Prostate gland (tissue), 2 donors: ENCODE data around the gene ASB16. TPM values are rescaled to one million over a fixed set of nuclear protein-coding genes. Genes with fewer than 3 reads are reported as not detected.

Experiments
- DNase-seq: peaks from one replicate; pipeline ENCODE4 v3.0.0-alpha.2; 2019; ENCODE audit warnings: low spot score
- H3K27ac ChIP-seq, 2 donors: fragments of 200-600 bp; sonication (generic); 2 replicates each; pipeline ENCODE4 v1.5.1; 2017 to 2019
- H3K27me3 ChIP-seq: fragments of 200-600 bp; sonication (generic); replicated peaks from 2 replicates; pipeline ENCODE4 v1.5.1; 2019; ENCODE audit not compliant: insufficient read depth
- H3K36me3 ChIP-seq, 2 donors: fragments of 200-600 bp; sonication (generic); 1 replicate in 1 of 2; 2 replicates in 1 of 2; pipeline versions ENCODE4 v1.5.1 to v1.8.1; 2017 to 2019
- H3K4me1 ChIP-seq: fragments of 200-600 bp; sonication (generic); replicated peaks from 2 replicates; pipeline ENCODE4 v1.5.1; 2019
- H3K4me3 ChIP-seq, 2 donors: fragments of 200-600 bp; sonication (generic); 2 replicates each; pipeline ENCODE4 v1.5.1; 2017 to 2019
- H3K9me3 ChIP-seq: fragments of 200-600 bp; sonication (generic); 2 replicates; pipeline ENCODE4 v1.5.1; 2017
- CTCF ChIP-seq, 4 experiments: fragments of 200-600 bp in 2 of 4; fragments of 450-650 bp in 2 of 4; sonication (generic) in 2 of 4; IDR thresholded peaks; 1 replicate in 3 of 4; 2 replicates in 1 of 4; pipeline ENCODE4 v1.5.1; 2016 to 2019; ENCODE audit warnings: antibody characterized with exemption in 4 of 4, mild to moderate bottlenecking in 2 of 4, moderate library complexity in 2 of 4
- POLR2A ChIP-seq: fragments of 450-650 bp; IDR thresholded peaks from one replicate; pipeline ENCODE4 v1.6.1; 2016; ENCODE audit warnings: antibody characterized with exemption, mild to moderate bottlenecking
- POLR2AphosphoS5 ChIP-seq: sonication (generic); formaldehyde crosslinking; IDR thresholded peaks from one replicate; pipeline ENCODE4 v1.6.1; 2017; ENCODE audit warnings: antibody characterized with exemption
- WGBS: methylation state at CpG from one replicate; pipeline ENCODE4 v1.1.5; 2018; 5-methylcytosine and 5-hydroxymethylcytosine counted together
- intact Hi-C: fragments of 100-400 bp; cut with DNase I; formaldehyde crosslinking; loops from one replicate; pipeline ENCODE4 v1.14.2; 2022
- total RNA-seq, 2 donors: library from RNA; depleted of rRNA; stranded (reverse); fragments of >200 nt; gene quantifications; one replicate each; pipeline ENCODE4 v1.1.0, GENCODE V29; 2016

Gene ASB16
- total RNA-seq, 2 donors from 2014 or later, result 3.2 to 4.4 TPM

GRCh38 chr17:44202756-44203155, 32.3 kb downstream of the ASB16 start:
- no peak for TF ChIP-seq POLR2A
- no peak for TF ChIP-seq CTCF (IDR thresholded peaks at IDR 0.05)
- no peak for TF ChIP-seq POLR2AphosphoS5
- Histone ChIP-seq H3K9me3 (no peaks in the 10 kb centered on the region), H3K4me1 (peaks cover 3% of the 10 kb centered on the region), H3K27me3 (no peaks in the 10 kb centered on the region), H3K36me3 (no peaks in the 10 kb centered on the region), H3K27ac (no peak overlapping the region), H3K4me3 (no peak overlapping the region)
- DNase-seq, result no peak
- intact Hi-C loops, result no loop called here
- WGBS, result 90% methylated on average over 4 of the region's 4 CpGs

- H3K9me3 ChIP-seq, result no peaks in the 10 kb centered on the region
- TF ChIP-seq POLR2A (no peak), CTCF (IDR thresholded peaks at IDR 0.05) (peak in 2 of 4 experiments; percentile 40 to 41), POLR2AphosphoS5 (no peak)
- DNase-seq, result no peak
- no peak overlapping the region for H3K4me3 ChIP-seq
- intact Hi-C loops, result no loop called here
- no peak overlapping the region for H3K27ac ChIP-seq
- H3K4me1 ChIP-seq, result no peaks in the 10 kb centered on the region
- H3K27me3 ChIP-seq, result no peaks in the 10 kb centered on the region
- no peaks in the 10 kb centered on the region for H3K36me3 ChIP-seq
- 55% methylated on average over 9 of the region's 9 CpGs for WGBS
Measured at GRCh38 chr17:44203731-44204440, 33.4 kb downstream of the ASB16 start.

GRCh38 chr17:44204441-44204882, 34.0 kb downstream of the ASB16 start:
- no peak for TF ChIP-seq POLR2AphosphoS5
- TF ChIP-seq CTCF (IDR thresholded peaks at IDR 0.05), result no peak
- no peak for TF ChIP-seq POLR2A
- Histone ChIP-seq H3K9me3 (no peaks in the 10 kb centered on the region), H3K4me1 (no peaks in the 10 kb centered on the region), H3K27me3 (no peaks in the 10 kb centered on the region), H3K36me3 (no peaks in the 10 kb centered on the region), H3K4me3 (no peak overlapping the region), H3K27ac (no peak overlapping the region)
- 68% methylated on average over 5 of the region's 5 CpGs for WGBS
- intact Hi-C loops, result no loop called here
- DNase-seq, result no peak

- intact Hi-C loops, result no loop called here
- no peak for TF ChIP-seq CTCF (IDR thresholded peaks at IDR 0.05)
- no peak for TF ChIP-seq POLR2AphosphoS5
- no peak for TF ChIP-seq POLR2A
- DNase-seq, result no peak
- 49% methylated on average over 13 of the region's 13 CpGs for WGBS
- H3K4me1 ChIP-seq, result no peaks in the 10 kb centered on the region
- H3K36me3 ChIP-seq, result no peaks in the 10 kb centered on the region
- no peak overlapping the region for H3K4me3 ChIP-seq
- H3K27me3 ChIP-seq, result no peaks in the 10 kb centered on the region
- no peaks in the 10 kb centered on the region for H3K9me3 ChIP-seq
- H3K27ac ChIP-seq, result no peak overlapping the region
Measured at GRCh38 chr17:44205962-44206824, 35.7 kb downstream of the ASB16 start.
